ENCODE measurements around the gene POLR1A.

- no peak for TF ChIP-seq CTCF (IDR thresholded peaks at IDR 0.05)
- TF ChIP-seq EZH2 (IDR thresholded peaks at IDR 0.05): no peak
- TF ChIP-seq EZH2phosphoT487 (IDR thresholded peaks at IDR 0.05): no peak
Measured at GRCh38 chr2:86062043-86062442, 43.6 kb downstream of the POLR1A start.
